ENCODE results near the gene CLDN4. TPM values are rescaled to one million over a fixed set of nuclear protein-coding genes. Genes with fewer than 3 reads are reported as not detected.

CLDN4 gene
- total and polyA plus RNA-seq, 2 donors from 2014 or later = 82.6 to 342 TPM

- no peaks in the 10 kb centered on the region for H3K9me3 ChIP-seq (ENCODE audit: control insufficient read depth in 2 of 3, insufficient read depth in 1 of 3, low read length in 3 of 3)
- H3K36me3 ChIP-seq (ENCODE audit: control insufficient read depth in 2 of 3, insufficient read depth in 3 of 3, low read length in 3 of 3) = no peaks in the 10 kb centered on the region
- no peak for TF ChIP-seq CTCF (IDR thresholded peaks at IDR 0.05; ENCODE audit: borderline replicate concordance, extremely low read depth, insufficient read depth)
- no peaks in the 10 kb centered on the region for H3K4me1 ChIP-seq (ENCODE audit: control insufficient read depth in 2 of 3, insufficient read depth in 2 of 3, low read depth in 1 of 3, low read length in 3 of 3)
- FAIRE-seq = no peak
- no peak overlapping the region for H3K9ac ChIP-seq (ENCODE audit: low read length in 3 of 3)
- intact Hi-C loops (cut with DNase I) = no loop called here
- H3K27me3 ChIP-seq (ENCODE audit: control insufficient read depth, insufficient read depth, low read length) = no peaks in the 10 kb centered on the region
- no peak overlapping the region for H3K4me3 ChIP-seq (ENCODE audit: low read length in 3 of 3)
- peak in 3 of 5 donors; percentile 47 to 93 (median 55) for DNase-seq
- H3K27ac ChIP-seq (ENCODE audit: low read depth in 2 of 2, low read length in 2 of 2) = no peak overlapping the region
Measured at GRCh38 chr7:73809467-73809951, 21.3 kb upstream of the CLDN4 start.

DNA sequence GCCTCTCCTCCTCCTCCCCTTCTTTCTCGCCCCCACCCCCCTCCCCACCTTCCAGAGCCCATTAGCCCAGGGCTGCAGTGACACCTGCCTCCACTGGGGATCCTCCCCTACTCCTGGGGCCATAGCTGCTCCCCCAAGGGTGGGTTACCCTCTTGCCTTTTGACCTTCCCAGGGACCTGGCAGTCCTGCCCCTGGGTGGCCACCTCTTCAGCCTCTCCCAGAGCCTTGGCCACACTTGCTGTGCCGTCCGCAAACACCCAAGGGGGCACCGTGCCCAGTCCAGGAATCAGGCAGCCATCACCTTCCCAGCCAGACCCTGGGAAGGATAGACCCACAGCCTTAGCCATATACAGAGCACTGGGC, 19.8 kb upstream of the CLDN4 start:
- no peaks in the 10 kb centered on the region for H3K4me1 ChIP-seq (ENCODE audit: control insufficient read depth in 2 of 3, insufficient read depth in 2 of 3, low read depth in 1 of 3, low read length in 3 of 3)
- no peak for FAIRE-seq
- no peak for TF ChIP-seq CTCF (IDR thresholded peaks at IDR 0.05; ENCODE audit: borderline replicate concordance, extremely low read depth, insufficient read depth)
- H3K4me3 ChIP-seq (ENCODE audit: low read length in 3 of 3) = no peak overlapping the region
- intact Hi-C loops (cut with DNase I) = no loop called here
- no peaks in the 10 kb centered on the region for H3K27me3 ChIP-seq (ENCODE audit: control insufficient read depth, insufficient read depth, low read length)
- no peak overlapping the region for H3K9ac ChIP-seq (ENCODE audit: low read length in 3 of 3)
- no peaks in the 10 kb centered on the region for H3K36me3 ChIP-seq (ENCODE audit: control insufficient read depth in 2 of 3, insufficient read depth in 3 of 3, low read length in 3 of 3)
- peak in 1 of 5 donors; percentile 57 for DNase-seq
- H3K27ac ChIP-seq (ENCODE audit: low read depth in 2 of 2, low read length in 2 of 2) = no peak overlapping the region
- H3K9me3 ChIP-seq (ENCODE audit: control insufficient read depth in 2 of 3, insufficient read depth in 1 of 3, low read length in 3 of 3) = no peaks in the 10 kb centered on the region

GRCh38 chr7:73811760-73812168, 19.0 kb upstream of the CLDN4 start:
- H3K36me3 ChIP-seq (ENCODE audit: control insufficient read depth in 2 of 3, insufficient read depth in 3 of 3, low read length in 3 of 3) = no peaks in the 10 kb centered on the region
- intact Hi-C loops (cut with DNase I) = no loop called here
- no peak overlapping the region for H3K4me3 ChIP-seq (ENCODE audit: low read length in 3 of 3)
- no peak overlapping the region for H3K9ac ChIP-seq (ENCODE audit: low read length in 3 of 3)
- no peaks in the 10 kb centered on the region for H3K27me3 ChIP-seq (ENCODE audit: control insufficient read depth, insufficient read depth, low read length)
- no peak overlapping the region for H3K27ac ChIP-seq (ENCODE audit: low read depth in 2 of 2, low read length in 2 of 2)
- peak; percentile 81 for TF ChIP-seq CTCF (IDR thresholded peaks at IDR 0.05; ENCODE audit: borderline replicate concordance, extremely low read depth, insufficient read depth)
- FAIRE-seq (no peak), DNase-seq (peak; percentile 61 to 87 (median 67))
- H3K4me1 ChIP-seq (ENCODE audit: control insufficient read depth in 2 of 3, insufficient read depth in 2 of 3, low read depth in 1 of 3, low read length in 3 of 3) = no peaks in the 10 kb centered on the region
- no peaks in the 10 kb centered on the region for H3K9me3 ChIP-seq (ENCODE audit: control insufficient read depth in 2 of 3, insufficient read depth in 1 of 3, low read length in 3 of 3)

DNA sequence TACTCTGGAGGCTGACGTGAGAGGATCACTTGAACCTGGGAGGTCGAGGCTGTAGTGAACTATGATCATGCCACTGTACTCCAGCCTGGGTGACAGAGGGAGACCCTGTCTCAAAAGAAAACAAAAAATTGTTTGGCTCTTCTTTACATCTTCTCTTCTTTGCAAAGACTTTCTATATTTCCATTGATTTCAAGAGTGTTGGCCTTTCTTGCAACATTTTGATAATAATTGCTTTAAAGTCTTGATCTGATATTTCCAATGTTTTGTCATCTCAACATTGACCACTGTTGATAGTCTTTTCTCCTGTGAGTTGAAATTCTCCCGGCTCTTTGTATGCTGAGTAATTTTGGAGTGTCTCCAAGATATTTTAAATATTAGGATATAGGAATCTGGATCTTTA, 17.8 kb upstream of the CLDN4 start:
- H3K9ac ChIP-seq (ENCODE audit: low read length in 3 of 3) = no peak overlapping the region
- FAIRE-seq (no peak), DNase-seq (no peak)
- H3K36me3 ChIP-seq (ENCODE audit: control insufficient read depth in 2 of 3, insufficient read depth in 3 of 3, low read length in 3 of 3) = no peaks in the 10 kb centered on the region
- no peak overlapping the region for H3K27ac ChIP-seq (ENCODE audit: low read depth in 2 of 2, low read length in 2 of 2)
- TF ChIP-seq CTCF (IDR thresholded peaks at IDR 0.05; ENCODE audit: borderline replicate concordance, extremely low read depth, insufficient read depth) = no peak
- H3K4me1 ChIP-seq (ENCODE audit: control insufficient read depth in 2 of 3, insufficient read depth in 2 of 3, low read depth in 1 of 3, low read length in 3 of 3) = no peaks in the 10 kb centered on the region
- no peak overlapping the region for H3K4me3 ChIP-seq (ENCODE audit: low read length in 3 of 3)
- intact Hi-C loops (cut with DNase I) = no loop called here
- H3K9me3 ChIP-seq (ENCODE audit: control insufficient read depth in 2 of 3, insufficient read depth in 1 of 3, low read length in 3 of 3) = no peaks in the 10 kb centered on the region
- no peaks in the 10 kb centered on the region for H3K27me3 ChIP-seq (ENCODE audit: control insufficient read depth, insufficient read depth, low read length)

All from kidney (tissue), 14 donors.